T-helper 2 cell treated with Interferon-gamma antibody and Interleukin-4, amounts not matched to agents 100 ng/mL and 5 ng/mL, for 36 hours (primary cell): ENCODE data around the gene VCAN. TPM values are rescaled to one million over a fixed set of nuclear protein-coding genes. Genes with fewer than 3 reads are reported as not detected.

Experiments used
- intact Hi-C: fragments of 100-400 bp; cut with micrococcal nuclease; formaldehyde crosslinking; loops from one replicate; pipeline ENCODE4 v1.15.1; 2023
- total RNA-seq: library from RNA; stranded (reverse); gene quantifications from 2 replicates; pipeline ENCODE4 v1.2.3, GENCODE V29; 2022

Gene VCAN
- total RNA-seq, 1 donor from 2014 or later, result not detected

GRCh38 chr5:83467371-83468035 lies 4.0 kb upstream of the VCAN start:
- intact Hi-C loops, result no loop called here

- intact Hi-C loops, result no loop called here
Measured at GRCh38 chr5:83469075-83469474, 2.5 kb upstream of the VCAN start.

- intact Hi-C loops, result loop anchor here (5.0 kb wide), 1 partner anchor 393 kb away; the partner anchor contains the start of genes TMEM167A and XRCC4
Measured at GRCh38 chr5:83470526-83471404, 779 bp upstream of the VCAN start.

- intact Hi-C loops, result loop anchor here (2.0 to 5.0 kb wide), 3 partner anchors 395 to 1121 kb away; partner anchors contain the start of genes TMEM167A and XRCC4
Measured at GRCh38 chr5:83472213-83472507, 616 bp downstream of the VCAN start.

- intact Hi-C loops, result loop anchor here (2.0 to 5.0 kb wide), 3 partner anchors 395 to 1122 kb away; partner anchors contain the start of genes TMEM167A and XRCC4
Measured at GRCh38 chr5:83472508-83473345, 1.2 kb downstream of the VCAN start.

- intact Hi-C loops, result loop anchor here (2.0 to 5.0 kb wide), 3 partner anchors 396 to 1123 kb away; partner anchors contain the start of genes TMEM167A and XRCC4
Measured at GRCh38 chr5:83473346-83474160, 2.0 kb downstream of the VCAN start.

- intact Hi-C loops, result loop anchor here (5.0 kb wide), 1 partner anchor 397 kb away; the partner anchor contains the start of genes TMEM167A and XRCC4
Measured at GRCh38 chr5:83474161-83474796, 2.7 kb downstream of the VCAN start.

GRCh38 chr5:83474991-83475390 lies 3.4 kb downstream of the VCAN start:
- intact Hi-C loops, result loop anchor here (5.0 kb wide), 1 partner anchor 398 kb away; the partner anchor contains the start of genes TMEM167A and XRCC4

- intact Hi-C loops, result no loop called here
Measured at GRCh38 chr5:83475391-83475863, 3.9 kb downstream of the VCAN start.

GRCh38 chr5:83475935-83476814 lies 4.6 kb downstream of the VCAN start:
- intact Hi-C loops, result no loop called here

- intact Hi-C loops, result no loop called here
Measured at GRCh38 chr5:83482961-83483360, 11.4 kb downstream of the VCAN start.

- intact Hi-C loops, result no loop called here
Measured at GRCh38 chr5:83484294-83484693, 12.8 kb downstream of the VCAN start.

GRCh38 chr5:83485842-83486241 lies 14.3 kb downstream of the VCAN start:
- intact Hi-C loops, result no loop called here

GRCh38 chr5:83487155-83487554 lies 15.6 kb downstream of the VCAN start:
- intact Hi-C loops, result no loop called here

GRCh38 chr5:83488271-83488670 lies 16.7 kb downstream of the VCAN start:
- intact Hi-C loops, result no loop called here

GRCh38 chr5:83488821-83489220 lies 17.3 kb downstream of the VCAN start:
- intact Hi-C loops, result no loop called here

GRCh38 chr5:83490203-83490602 lies 18.7 kb downstream of the VCAN start:
- intact Hi-C loops, result no loop called here

- intact Hi-C loops, result no loop called here
Measured at GRCh38 chr5:83492331-83492730, 20.8 kb downstream of the VCAN start.

GRCh38 chr5:83493644-83494043 lies 22.1 kb downstream of the VCAN start:
- intact Hi-C loops, result no loop called here
